ENCODE results near the gene ATP6AP2. TPM values are rescaled to one million over a fixed set of nuclear protein-coding genes. Genes with fewer than 3 reads are reported as not detected.
"Not testable (repeated sequence)": the region's sequence is repeated elsewhere in the genome, so short reads cannot be mapped to it uniquely, and the experiment has no call there.

Gene ATP6AP2
- total RNA-seq, 1 experiment from 2014 or later, result 73.8 TPM

DNA sequence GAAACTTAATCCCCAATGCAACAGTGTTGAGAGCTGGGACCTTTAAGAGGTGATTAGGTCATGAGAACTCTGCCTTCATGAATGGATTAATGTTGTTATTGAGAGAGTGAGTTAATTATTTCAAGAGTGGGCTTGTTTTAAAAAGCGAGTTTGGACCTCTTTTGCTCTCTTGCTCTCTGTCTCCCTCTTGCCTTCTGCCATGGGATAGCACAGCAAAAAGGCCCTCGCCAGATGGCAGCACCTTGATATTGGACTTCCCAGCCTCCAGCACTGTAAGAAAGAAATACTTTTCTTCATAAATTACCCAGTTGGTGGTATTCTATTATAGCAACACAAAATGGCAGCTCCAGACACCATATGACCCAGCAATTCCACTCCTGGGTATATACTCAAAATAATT lies 7.0 kb upstream of the ATP6AP2 start:
- Histone ChIP-seq H3K36me3 (ENCODE audit: insufficient read depth, low read length, poor library complexity, severe bottlenecking) (no peaks in the 10 kb centered on the region), H3K27me3 (replicated peaks; ENCODE audit: insufficient read depth, low read depth, low read length, poor library complexity) (no peaks in the 10 kb centered on the region), H3K4me1 (ENCODE audit: insufficient read depth, low read length, poor library complexity, severe bottlenecking) (no peaks in the 10 kb centered on the region), H3K4me3 (ENCODE audit: low read depth, low read length, poor library complexity, severe bottlenecking) (no peak overlapping the region), H3K27ac (ENCODE audit: low read depth, low read length, poor library complexity, severe bottlenecking) (no peak overlapping the region), H3K9me3 (ENCODE audit: low read depth, low read length, poor library complexity, severe bottlenecking) (no peaks in the 10 kb centered on the region)
- TF ChIP-seq, protein P1, sequence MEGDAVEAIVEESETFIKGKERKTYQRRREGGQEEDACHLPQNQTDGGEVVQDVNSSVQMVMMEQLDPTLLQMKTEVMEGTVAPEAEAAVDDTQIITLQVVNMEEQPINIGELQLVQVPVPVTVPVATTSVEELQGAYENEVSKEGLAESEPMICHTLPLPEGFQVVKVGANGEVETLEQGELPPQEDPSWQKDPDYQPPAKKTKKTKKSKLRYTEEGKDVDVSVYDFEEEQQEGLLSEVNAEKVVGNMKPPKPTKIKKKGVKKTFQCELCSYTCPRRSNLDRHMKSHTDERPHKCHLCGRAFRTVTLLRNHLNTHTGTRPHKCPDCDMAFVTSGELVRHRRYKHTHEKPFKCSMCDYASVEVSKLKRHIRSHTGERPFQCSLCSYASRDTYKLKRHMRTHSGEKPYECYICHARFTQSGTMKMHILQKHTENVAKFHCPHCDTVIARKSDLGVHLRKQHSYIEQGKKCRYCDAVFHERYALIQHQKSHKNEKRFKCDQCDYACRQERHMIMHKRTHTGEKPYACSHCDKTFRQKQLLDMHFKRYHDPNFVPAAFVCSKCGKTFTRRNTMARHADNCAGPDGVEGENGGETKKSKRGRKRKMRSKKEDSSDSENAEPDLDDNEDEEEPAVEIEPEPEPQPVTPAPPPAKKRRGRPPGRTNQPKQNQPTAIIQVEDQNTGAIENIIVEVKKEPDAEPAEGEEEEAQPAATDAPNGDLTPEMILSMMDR (conservative IDR thresholded peaks at IDR 0.05; ENCODE audit: low read depth, low read length), result peak; percentile 46
- TF ChIP-seq EZH2 (IDR thresholded peaks at IDR 0.05; ENCODE audit: borderline replicate concordance, low read depth, low read length, poor library complexity, severe bottlenecking), result no peak
- ChIA-PET CTCF (interaction anchor here (0.6 kb wide), 1 partner anchor 140 kb away, joined by 3 read pairs; no protein-coding TSS in a partner anchor), POLR2A (ENCODE audit: low non-redundant PET) (no interaction called here)
- no TSS peak for BruUV-seq (replicated peaks)
- peak; percentile 30 for DNase-seq (ENCODE audit: low spot score)
- intact Hi-C loops (cut with micrococcal nuclease; ENCODE audit: unreplicated experiment), result no loop called here

DNA sequence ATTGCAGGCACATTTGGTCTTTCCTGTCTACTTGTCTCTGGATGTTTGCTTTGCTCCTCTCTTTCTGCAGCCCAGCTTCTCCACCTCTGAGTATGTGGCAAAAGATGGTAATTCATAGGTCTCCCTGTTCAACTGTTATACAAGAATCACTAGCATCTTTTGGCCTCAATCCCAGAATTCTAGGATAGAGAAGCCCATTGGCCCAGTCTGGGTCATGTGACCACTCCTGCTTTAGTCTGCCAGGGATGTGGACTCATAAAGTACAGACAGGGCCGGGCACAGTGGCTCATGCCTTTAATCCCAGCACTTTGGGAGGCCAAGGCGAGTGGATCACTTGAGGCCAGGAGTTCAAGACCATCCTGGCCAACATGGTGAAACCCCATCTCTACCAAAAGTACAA lies 5.4 kb upstream of the ATP6AP2 start:
- H3K27me3 ChIP-seq (replicated peaks; ENCODE audit: insufficient read depth, low read depth, low read length, poor library complexity); H3K36me3 ChIP-seq (ENCODE audit: insufficient read depth, low read length, poor library complexity, severe bottlenecking); H3K9me3 ChIP-seq (ENCODE audit: low read depth, low read length, poor library complexity, severe bottlenecking); CTCF ChIA-PET; H3K27ac ChIP-seq (ENCODE audit: low read depth, low read length, poor library complexity, severe bottlenecking); BruUV-seq (replicated peaks); H3K4me1 ChIP-seq (ENCODE audit: insufficient read depth, low read length, poor library complexity, severe bottlenecking); intact Hi-C loops (cut with micrococcal nuclease; ENCODE audit: unreplicated experiment); H3K4me3 ChIP-seq (ENCODE audit: low read depth, low read length, poor library complexity, severe bottlenecking); POLR2A ChIA-PET (ENCODE audit: low non-redundant PET): not testable (repeated sequence)
- DNase-seq (ENCODE audit: low spot score), result peak; percentile 65

DNA sequence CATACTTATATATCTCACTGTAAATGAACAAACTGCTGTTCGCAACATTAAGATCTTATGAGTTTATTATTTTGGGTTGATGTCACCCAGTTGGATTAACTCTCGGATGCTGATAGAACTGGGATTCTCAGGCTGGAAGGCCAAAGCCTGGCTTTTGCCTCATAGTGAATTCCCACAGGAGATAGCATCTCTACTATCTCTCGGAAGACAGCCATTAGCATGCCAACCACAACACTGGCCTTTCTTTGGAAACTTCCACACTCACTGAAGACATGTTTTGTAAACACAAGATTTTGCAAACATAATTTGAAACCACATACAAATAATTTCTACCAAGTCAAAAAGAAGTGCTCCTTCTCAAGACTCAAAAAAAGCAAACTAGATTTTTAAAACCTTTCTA lies 4.5 kb upstream of the ATP6AP2 start:
- no peak for DNase-seq (ENCODE audit: low spot score)
- Histone ChIP-seq H3K4me3 (ENCODE audit: low read depth, low read length, poor library complexity, severe bottlenecking) (no peak overlapping the region), H3K9me3 (ENCODE audit: low read depth, low read length, poor library complexity, severe bottlenecking) (no peaks in the 10 kb centered on the region), H3K4me1 (ENCODE audit: insufficient read depth, low read length, poor library complexity, severe bottlenecking) (no peaks in the 10 kb centered on the region), H3K27me3 (replicated peaks; ENCODE audit: insufficient read depth, low read depth, low read length, poor library complexity) (no peaks in the 10 kb centered on the region), H3K36me3 (ENCODE audit: insufficient read depth, low read length, poor library complexity, severe bottlenecking) (no peaks in the 10 kb centered on the region), H3K27ac (ENCODE audit: low read depth, low read length, poor library complexity, severe bottlenecking) (no peak overlapping the region)
- CTCF ChIA-PET, result no interaction called here
- POLR2A ChIA-PET (ENCODE audit: low non-redundant PET), result no interaction called here
- no TSS peak for BruUV-seq (replicated peaks)
- TF ChIP-seq, protein P1 (conservative IDR thresholded peaks at IDR 0.05; ENCODE audit: low read depth, low read length), result no peak
- TF ChIP-seq EZH2 (IDR thresholded peaks at IDR 0.05; ENCODE audit: borderline replicate concordance, low read depth, low read length, poor library complexity, severe bottlenecking), result no peak
- intact Hi-C loops (cut with micrococcal nuclease; ENCODE audit: unreplicated experiment), result no loop called here

DNA sequence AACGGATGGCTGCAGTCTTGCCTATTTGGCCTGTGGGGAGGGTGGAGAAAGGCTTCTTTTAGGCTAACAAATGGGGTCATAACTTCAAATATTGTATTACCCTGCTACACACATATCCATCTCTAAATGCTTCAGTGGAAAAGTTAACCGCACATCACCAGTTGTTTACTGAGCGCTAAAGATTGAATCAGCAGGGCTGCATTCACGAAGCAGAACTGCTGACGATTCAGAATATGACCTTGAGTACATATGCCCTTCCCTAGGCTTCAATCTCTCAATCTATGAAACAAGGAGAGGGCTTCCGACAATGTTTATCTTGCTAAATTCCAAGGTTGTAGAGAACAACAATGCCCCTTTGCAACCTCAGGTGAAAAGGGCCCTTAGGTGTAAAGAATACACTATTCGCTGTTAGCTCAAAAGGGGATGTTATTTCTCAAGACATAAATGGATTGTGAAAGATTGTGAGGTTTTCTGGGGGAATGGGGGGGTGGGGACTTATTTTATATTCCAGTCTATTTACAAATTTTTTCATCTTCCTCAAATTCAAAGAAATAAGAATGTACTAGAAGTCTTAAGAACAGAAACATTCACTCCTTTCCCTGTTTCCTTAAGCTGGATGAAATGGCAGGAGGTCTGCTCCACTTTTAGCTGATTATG lies 2.6 kb upstream of the ATP6AP2 start:
- TF ChIP-seq, protein P1 (conservative IDR thresholded peaks at IDR 0.05; ENCODE audit: low read depth, low read length), result no peak
- TF ChIP-seq EZH2 (IDR thresholded peaks at IDR 0.05; ENCODE audit: borderline replicate concordance, low read depth, low read length, poor library complexity, severe bottlenecking), result no peak
- Histone ChIP-seq H3K36me3 (ENCODE audit: insufficient read depth, low read length, poor library complexity, severe bottlenecking) (no peaks in the 10 kb centered on the region), H3K4me3 (ENCODE audit: low read depth, low read length, poor library complexity, severe bottlenecking) (no peak overlapping the region), H3K27ac (ENCODE audit: low read depth, low read length, poor library complexity, severe bottlenecking) (no peak overlapping the region), H3K4me1 (ENCODE audit: insufficient read depth, low read length, poor library complexity, severe bottlenecking) (no peaks in the 10 kb centered on the region), H3K9me3 (ENCODE audit: low read depth, low read length, poor library complexity, severe bottlenecking) (no peaks in the 10 kb centered on the region), H3K27me3 (replicated peaks; ENCODE audit: insufficient read depth, low read depth, low read length, poor library complexity) (no peaks in the 10 kb centered on the region)
- ChIA-PET POLR2A (ENCODE audit: low non-redundant PET) (no interaction called here), CTCF (no interaction called here)
- intact Hi-C loops (cut with micrococcal nuclease; ENCODE audit: unreplicated experiment), result no loop called here
- DNase-seq (ENCODE audit: low spot score), result no peak
- BruUV-seq (replicated peaks), result no TSS peak

Data from A673 (cell line).